ENCODE data around the gene CEACAM1.
A peak's percentile ranks its signal among the peaks of the same experiment; 100 is the strongest.
"Not testable (repeated sequence)": the region's sequence is repeated elsewhere in the genome, so short reads cannot be mapped to it uniquely, and the experiment has no call there.

CEACAM1 gene

DNA sequence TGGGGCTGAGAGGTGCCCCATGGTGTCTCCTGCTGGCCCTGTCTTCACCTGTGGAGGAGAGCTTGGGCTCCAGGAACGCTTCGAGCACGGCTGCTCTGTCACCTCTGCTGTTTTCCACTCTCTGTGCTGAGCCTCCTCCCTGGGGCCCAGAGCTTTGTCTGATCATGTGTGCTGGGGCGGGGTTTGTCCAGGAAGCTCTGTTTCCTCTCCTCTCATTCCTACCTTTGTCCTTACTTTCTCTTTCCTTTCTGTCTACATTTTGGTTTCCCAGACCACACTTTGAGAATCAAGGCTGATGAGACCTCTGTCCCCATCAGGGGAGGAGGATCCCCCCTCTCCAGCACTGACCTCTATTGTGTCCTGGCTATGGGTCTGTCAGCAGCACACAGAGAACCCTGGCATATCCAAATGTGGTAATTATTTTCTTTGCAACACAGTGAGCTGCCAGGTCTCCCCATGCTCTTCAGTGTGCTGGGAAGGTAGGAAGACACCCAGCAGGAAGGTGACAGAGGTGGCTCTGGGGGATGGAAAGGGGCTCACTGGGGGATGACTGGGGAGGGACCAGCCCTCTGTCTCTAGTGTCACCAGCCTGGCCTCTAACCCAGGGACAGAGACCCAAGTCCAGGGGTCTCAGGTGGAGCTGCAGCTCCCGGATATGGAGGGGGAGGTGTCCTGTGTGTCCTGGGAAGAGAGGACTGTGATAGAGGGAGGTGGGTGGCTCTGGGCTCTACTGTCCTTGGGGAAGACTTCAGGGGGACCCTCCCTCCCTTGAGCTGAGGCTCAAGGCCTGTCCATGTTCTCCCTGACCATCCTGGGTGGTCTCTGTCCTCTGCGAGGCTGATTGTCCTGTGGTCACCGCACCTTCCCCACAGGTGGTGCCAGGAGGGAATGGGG lies at the start of gene CEACAM1:
TSS of gene CEACAM1 (minus strand) at position 128 of the 894 bp plus-strand sequence. CDS start at position 21, 107 bp downstream.
- DNase-seq (ENCODE audit: extremely low read depth in 1 of 2, low read depth in 1 of 2): peak in 1 of 2 donors; percentile 9

DNA sequence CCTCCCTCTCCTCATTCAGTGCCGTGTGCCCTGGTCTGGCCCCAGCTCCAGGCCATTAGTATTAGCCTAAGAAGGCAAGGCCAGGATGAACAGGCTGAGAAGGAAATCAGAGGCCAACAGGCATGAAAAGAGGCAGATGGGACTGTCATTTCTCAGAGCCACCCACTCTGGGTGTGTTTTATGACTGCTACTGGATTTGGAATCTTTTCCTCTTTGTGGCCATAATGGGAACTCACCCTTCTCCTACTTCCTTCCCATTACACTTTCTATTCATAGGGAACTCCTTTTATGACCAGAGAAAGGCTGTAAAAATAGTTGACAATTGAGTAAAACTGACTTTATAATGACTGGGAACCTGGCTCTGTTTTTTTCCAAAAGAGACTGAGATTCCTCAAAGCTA lies 48.7 kb upstream of the CEACAM1 start:
- DNase-seq (ENCODE audit: extremely low read depth in 1 of 2, low read depth in 1 of 2): no peak

DNA sequence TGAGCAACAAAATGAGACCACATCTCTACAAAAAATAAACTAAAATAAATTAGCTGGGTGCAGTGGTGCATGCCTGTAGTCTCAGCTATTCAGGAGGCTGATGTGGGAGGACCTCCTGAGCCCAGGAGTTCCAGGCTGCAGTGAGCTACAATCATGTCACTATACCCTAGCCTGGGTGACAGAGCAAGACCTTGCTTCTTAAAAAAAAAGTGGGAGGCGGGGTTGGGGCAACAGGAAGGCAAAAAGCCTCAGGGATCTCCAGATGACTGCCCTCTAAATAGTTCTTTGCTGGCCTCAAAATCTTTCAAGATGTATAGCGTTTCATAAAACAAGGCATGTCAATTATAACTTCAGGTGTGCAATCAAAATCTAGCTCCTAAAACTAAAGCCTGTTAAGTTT lies 48.0 kb upstream of the CEACAM1 start:
- no peak for DNase-seq (ENCODE audit: extremely low read depth in 1 of 2, low read depth in 1 of 2)

DNA sequence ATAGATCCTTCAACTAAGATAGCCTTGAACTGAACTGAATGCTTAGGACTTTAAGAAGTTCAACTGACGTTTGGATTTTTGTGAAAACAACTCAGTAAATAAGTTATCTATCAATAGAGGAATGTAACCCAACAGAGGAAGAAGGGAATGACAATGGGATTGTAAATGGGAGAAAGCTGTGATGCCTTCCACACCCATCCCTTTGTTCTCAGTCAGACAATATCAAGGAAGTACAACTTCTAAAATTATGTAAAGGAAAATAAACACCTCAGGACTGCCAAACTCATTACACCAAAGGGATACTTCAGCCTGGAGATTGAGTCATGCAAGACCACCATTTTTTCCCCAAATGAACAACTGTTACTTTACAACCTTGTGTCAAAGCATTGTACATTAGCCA lies 45.4 kb upstream of the CEACAM1 start:
- DNase-seq (ENCODE audit: extremely low read depth in 1 of 2, low read depth in 1 of 2): no peak

DNA sequence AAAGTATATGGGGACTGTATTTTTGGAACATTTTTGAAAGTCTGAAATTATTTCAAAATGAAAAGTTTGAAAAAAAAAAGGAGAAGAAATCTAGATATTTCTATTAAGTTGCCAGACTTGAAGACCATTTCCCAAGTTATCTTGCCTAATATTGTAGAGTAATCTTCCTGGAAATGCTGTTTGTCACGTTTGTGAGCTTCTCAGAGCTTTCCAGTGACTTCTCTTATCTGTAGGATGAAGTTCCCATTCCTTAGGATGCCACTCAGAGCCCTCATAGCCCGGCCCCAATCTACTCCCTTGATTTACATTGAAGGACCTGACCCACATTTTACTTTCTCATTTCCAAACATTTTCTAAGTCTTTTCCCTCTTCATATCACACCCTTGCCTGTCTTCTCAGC lies 42.8 kb upstream of the CEACAM1 start:
- no peak for DNase-seq (ENCODE audit: extremely low read depth in 1 of 2, low read depth in 1 of 2)

DNA sequence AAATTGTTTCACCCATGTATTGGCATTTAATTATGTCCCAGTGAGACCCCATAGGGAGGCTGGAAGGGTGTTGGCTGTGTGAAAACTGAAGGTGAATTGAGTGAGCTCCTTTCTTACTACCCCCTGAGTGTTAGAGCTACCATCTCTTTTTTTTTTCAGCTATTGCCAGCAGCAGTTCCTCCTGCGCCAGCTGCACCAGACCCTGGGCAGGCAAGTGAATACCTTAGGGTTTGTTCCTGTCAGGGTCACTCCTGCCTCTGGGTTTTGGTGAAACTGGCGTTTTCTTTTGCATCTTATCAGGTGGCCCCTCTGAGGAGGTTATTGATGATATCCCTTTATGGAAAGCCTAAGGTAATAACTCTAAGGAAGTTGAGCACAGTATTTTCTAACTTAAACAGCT lies 40.9 kb upstream of the CEACAM1 start:
- DNase-seq (ENCODE audit: extremely low read depth in 1 of 2, low read depth in 1 of 2): no peak

DNA sequence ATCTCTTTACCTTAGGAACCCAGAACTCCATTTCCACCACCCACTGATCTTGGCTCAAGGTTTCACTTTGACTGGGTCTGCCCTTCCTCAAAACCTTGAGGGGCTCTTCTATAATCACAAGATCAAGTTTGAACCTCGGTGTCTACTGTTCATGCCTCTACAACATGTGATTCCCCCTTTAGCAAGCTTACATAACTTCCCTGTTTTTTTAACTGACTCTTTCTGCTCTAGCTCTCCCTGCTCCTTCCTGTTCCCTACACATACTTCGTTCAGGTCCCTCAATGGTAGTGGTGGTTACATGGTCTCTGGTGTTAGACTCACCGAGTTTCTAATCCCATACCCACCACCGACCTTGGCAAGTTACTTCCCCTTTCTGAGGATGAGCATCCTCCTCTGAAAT lies 39.7 kb upstream of the CEACAM1 start:
- DNase-seq (ENCODE audit: extremely low read depth in 1 of 2, low read depth in 1 of 2): no peak

DNA sequence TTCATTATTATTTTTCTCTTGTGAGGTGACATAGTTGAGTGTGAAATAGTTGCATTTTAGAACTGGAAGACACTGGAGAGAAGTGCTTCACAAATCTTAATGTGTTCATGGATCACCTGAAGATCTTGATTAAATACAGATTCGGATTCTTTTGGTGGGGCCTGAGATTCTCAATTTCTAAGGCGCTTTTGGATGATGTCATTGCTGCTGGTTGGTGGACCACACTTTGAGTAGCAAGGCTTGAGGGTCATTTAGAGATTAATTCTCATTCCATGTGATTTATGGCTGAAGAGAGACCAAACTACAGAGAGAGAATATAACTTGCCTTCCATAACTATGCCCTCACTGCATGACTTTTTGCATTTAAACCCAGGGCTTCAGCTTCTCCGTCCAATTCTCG lies 39.3 kb upstream of the CEACAM1 start:
- DNase-seq (ENCODE audit: extremely low read depth in 1 of 2, low read depth in 1 of 2): no peak

DNA sequence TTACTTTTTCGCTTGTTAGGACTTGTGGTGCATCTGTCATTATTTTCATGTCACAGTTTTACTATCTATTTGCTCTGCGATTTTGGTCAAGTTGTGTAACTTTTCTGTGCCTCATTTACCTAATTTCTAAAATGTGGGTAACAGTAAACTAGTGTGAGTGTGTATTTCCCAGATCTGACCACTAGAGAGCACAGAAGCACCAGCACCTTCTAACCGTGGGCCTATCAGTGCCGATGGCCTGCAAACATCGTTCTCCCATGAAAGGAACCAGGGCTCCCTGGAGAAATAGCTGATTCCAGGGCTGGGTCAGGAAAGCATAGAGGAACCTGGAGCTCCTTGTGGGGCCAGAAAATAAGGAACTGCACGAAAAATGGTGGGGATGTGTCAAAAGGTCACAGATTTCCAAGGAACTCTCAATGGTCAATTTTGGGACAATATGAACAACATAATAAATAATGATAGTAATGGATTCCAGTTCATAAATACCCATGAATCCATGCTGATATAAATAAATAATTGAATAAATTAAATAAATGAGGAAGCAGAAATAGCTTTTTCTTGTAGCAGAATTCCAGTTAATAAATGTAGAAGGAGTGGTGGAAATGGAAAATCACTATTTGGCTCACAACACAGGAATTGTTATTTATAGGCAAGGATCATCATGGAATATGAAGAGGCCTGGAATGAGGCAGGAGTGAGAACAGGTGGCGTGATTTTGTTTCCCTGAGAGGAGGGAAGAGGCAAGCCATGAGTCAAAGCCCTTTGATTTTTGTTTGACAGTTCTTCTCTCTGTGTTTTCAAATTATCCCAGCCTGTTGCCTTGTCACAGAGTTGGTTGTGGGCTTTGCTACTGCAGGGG lies 35.3 kb upstream of the CEACAM1 start:
- DNase-seq (ENCODE audit: extremely low read depth in 1 of 2, low read depth in 1 of 2): no peak

DNA sequence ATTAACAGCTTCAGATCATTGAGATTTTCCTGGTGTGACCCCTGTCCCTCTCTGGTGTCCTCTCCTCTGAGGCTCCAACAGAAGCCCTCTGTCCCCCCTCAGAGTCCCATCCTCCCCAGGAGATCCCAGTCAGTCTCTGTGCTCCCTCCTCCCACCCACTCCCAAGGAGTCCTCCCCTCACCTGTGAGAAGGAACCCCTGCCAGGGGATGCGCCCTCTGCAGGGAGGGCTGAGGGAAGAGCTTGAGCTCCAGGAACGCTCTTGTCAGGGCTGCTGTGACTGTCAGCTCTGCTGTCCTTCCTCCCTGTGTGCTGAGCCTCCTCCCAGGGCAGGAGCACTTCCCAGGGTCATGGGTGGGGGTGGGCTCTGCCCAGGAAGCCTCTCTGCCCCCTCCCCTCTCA lies 33.2 kb upstream of the CEACAM1 start:
- DNase-seq (ENCODE audit: extremely low read depth in 1 of 2, low read depth in 1 of 2): no peak

DNA sequence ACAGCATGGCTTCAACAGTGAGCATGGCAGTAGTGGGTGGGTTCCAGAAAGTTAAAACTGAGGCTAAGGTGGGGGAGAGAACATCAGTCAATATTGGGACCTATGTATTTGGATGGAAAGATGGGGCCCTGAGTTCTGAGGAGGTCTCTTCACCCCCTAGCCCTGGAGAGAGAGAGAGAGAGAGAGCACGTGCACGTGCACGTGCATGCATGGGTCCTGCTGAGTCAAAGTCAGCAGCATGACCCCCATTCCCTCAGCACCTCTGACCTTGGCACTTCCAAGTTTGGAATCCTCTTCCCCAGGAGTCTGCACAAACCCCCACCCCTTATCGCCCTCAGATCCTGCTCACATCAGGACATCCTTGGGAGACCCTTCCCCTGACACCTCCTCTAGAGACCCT lies 32.5 kb upstream of the CEACAM1 start:
- no peak for DNase-seq (ENCODE audit: extremely low read depth in 1 of 2, low read depth in 1 of 2)

DNA sequence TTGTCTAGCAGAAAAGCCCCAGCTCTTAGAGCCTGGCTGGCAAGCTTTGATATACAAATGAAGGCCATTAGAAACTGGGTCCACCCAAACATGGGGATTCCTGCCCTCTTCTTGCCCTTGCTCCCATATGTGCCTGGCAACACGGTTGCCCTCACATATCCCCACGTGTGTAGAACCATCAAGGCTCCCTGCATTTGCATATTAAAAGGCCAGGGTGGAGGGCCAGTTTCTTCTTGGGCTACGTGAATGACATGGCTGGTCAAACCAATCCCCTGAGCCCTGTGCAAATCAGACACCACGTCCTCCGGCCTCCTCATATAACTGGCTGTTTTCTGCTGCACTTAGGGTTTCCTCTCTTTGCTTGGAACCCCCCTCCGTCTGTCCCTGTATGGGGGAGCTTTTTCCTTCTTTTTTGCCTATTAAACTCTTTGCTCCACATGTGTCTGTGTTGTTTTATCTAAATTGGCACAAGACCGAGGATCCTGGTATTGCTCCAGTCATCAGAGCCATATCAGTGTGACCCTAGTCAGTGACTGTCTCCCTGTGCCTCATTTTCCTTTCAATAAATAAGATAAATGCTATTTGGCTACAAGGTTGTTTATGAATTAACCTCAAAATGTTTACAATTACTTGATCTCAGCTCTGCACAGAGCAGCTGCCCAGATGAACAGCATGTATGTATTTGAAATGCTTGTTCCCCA lies 30.3 kb upstream of the CEACAM1 start:
- DNase-seq (ENCODE audit: extremely low read depth in 1 of 2, low read depth in 1 of 2): no peak

DNA sequence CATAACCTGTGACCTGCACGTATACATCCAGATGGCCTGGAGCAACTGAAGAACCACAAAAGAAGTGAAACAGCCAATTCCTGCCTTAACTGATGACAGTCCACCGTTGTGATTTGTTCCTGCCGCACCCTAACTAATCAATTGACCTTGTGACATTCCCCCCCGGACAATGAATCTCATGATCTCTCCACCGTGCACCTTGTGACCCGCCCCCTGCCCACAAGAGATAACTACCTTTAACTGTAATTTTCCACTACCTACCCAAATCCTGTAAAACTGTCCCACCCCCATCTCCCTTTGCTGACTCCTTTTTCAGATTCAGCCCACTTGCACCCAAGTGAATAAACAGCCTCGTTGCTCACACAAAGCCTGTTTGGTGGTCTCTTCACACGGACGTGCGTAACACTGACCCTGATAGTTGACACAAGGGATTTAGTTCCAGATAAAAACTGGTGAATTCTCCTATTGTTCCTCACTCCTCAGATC lies 29.1 kb upstream of the CEACAM1 start:
- DNase-seq (ENCODE audit: extremely low read depth in 1 of 2, low read depth in 1 of 2): not testable (repeated sequence)

DNA sequence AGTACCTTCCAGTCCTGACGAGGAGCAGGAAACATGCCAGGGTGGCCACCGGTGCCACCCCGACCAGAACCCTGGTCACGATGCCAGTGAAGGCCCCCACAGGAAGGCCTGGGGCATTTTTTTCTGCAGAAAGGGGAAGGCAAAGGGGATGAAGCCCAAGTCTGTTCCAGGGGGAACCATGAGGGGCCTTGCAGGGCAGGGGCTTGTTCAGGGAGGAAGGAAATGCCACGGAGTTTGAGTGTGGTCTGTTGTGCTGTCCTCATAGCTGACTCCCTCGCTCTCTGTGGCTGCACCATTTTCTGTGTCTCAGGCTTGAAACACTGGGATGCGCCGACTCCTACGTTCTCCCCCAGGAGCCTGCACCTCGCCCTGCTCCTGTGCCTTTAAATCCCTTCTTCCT lies 27.5 kb upstream of the CEACAM1 start:
- no peak for DNase-seq (ENCODE audit: extremely low read depth in 1 of 2, low read depth in 1 of 2)

DNA sequence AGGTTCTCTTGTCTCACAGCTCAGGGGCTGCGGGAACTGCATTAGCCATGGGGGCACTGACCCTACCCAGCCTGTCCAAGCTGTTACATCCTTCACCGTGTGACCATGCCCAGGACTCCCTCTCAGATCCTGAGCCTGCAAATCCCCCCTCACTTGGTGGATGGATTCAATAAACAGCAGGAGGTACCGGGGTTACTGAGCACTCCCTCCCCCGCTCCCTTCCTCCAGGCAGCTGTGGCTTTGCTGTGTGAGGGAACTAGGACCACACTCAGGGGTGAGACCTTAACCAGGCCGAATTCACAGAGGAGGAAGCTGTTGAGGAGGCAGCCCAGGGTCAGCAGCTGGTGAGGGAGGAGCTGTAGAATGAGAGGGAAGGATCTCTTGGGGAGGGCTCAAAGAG lies 27.0 kb upstream of the CEACAM1 start:
- no peak for DNase-seq (ENCODE audit: extremely low read depth in 1 of 2, low read depth in 1 of 2)

DNA sequence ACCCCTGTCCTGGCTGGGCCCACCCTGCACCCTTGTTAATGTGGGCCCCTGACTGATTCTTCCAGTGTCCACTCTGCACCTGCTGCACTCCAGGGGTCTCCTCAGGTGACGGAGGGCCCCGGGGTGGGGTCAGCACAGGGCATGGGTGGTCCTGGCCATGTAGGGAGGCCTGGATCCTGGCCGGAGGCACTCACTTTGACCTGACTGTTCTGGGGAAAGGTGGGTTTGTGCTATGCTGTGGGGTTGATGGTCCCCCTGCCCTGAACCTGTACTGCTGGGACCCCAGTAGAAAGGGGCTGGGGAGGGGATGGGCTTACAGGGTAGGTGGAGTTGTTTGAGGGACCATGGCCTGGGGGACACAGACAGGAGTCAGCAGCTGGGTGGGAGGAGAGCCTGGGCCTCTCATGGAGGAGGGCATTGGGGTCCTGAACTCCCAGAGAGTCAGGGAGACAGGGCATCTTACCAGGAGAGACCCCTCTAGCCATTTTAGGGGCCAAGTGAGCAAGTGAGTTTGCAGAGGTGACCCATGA lies 25.8 kb upstream of the CEACAM1 start:
- DNase-seq (ENCODE audit: extremely low read depth in 1 of 2, low read depth in 1 of 2): no peak

DNA sequence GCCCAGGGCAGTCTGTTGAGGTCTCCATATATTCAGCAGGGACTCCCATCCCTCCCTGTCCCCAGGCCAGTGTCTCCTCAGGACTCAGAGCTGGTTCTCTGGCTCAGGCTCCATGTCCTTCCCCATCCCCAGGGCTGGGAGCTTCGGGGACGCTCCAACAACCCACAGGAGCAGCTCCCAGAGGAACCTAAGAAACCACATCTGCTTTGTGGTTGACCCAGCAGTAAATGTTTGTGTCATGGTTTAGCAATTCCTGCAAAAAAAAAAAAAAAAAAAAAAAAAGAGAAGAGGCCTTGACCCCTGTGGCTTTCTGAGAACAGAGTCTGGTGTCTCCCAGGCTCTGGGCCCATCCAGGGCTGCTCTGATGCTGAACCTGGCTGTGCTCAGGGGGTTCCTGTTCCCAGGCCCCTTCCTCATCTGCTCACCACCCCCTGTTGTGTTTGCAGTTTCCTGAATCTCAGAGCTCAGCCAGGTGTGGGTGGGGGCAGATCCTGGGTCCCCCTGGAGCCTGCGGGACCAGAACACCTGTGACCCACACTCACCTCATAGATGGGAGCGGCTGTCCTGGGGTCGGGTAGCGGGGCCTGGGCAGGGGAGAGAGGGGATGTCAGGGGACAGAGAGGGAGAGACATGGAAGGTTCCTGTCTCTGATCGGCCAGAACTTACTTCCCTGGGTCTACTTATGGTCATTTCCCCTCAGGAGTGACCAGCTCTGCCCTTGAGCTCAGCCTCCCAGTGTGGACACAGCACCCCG lies 25.2 kb upstream of the CEACAM1 start:
- no peak for DNase-seq (ENCODE audit: extremely low read depth in 1 of 2, low read depth in 1 of 2)

DNA sequence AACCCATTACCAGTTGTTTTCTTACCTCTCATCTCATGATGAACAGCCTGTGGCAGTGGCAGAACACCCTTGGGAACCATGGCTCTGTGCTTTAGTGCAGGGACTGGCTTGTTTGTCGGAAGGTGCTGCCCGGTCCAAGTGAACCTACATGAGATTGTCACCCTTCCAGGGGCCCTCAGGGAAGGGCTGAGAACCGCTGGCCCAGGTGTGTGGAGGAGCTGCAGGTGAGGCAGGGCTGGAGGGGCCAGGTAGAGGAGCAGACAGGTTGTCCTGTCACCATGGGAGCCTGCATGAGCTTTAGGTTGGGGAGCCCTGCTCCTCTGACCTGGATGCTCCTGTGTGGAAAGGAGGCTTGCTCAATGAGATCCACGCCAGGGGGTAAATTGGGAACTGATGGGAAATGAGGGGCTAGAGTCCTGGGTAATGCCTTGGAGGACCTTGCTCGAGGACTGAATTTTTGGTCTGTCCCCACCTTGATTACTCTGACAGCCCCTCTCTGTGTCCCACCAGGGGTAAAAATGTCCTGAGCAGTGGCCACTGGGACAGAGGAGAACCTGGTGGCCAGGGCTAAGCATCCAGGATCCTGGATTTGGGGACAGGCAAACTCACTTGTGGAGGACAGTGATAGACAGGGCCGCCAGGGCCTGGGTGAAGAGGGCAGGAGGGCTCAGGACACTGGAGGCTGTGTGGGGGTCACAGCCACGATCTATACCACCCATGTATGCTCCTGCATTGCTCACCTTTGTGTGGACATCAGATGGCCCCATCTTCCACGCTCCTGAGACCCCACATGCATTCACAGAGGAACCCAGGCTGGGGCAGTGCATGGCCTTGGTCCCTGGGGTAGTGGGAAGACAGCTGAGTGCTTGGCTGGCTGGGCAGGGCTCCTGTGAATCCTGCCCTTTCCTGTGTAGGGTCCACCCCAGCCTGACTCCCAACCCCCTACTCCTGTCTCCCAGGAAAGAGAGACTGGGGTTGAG lies 24.1 kb upstream of the CEACAM1 start:
- DNase-seq (ENCODE audit: extremely low read depth in 1 of 2, low read depth in 1 of 2): no peak

DNA sequence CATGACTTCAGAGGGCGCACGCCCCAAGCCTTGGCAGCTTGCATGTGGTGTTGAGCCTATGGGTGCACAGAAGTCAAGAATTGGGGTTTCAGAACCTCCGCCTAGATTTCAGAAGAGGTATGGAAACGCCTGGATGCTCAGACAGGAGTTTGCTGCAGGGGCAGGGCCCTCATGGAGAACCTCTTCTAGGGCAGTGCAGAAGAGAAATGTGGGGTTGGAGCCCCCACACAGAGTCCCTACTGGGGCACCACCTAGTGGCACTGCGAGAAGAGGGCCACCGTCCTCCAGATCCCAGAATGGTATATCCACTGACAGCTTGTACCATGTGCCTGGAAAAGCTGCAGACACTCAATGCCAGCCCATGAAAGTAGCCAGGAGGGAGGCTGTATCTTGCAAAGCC lies 22.2 kb upstream of the CEACAM1 start:
- not testable (repeated sequence) for DNase-seq (ENCODE audit: extremely low read depth in 1 of 2, low read depth in 1 of 2)
